GM12892 (cell line): ENCODE results near the gene SDF4.
A peak's percentile ranks its signal among the peaks of the same experiment; 100 is the strongest.
"Not testable (repeated sequence)": the region's sequence is repeated elsewhere in the genome, so short reads cannot be mapped to it uniquely, and the experiment has no call there.

Experiments
- DNase-seq: peaks from one replicate; pipeline ENCODE4 v3.0.0; 2011; ENCODE audit not compliant: insufficient read length
- FAIRE-seq: peaks from 2 replicates; lab custom pipeline; 2011; peaks lifted over from hg19 to GRCh38; lab: Jason Lieb, UNC
- POLR2A ChIP-seq: IDR thresholded peaks from 2 replicates; pipeline ENCODE4 v1.6.1; 2011; ENCODE audit warnings: low read depth, low read length, control low read depth
- POLR2AphosphoS5 ChIP-seq: IDR thresholded peaks from 2 replicates; pipeline ENCODE4 v1.6.1; 2011; ENCODE audit warnings: low read depth, low read length, control low read depth
- TAF1 ChIP-seq: IDR thresholded peaks from 2 replicates; pipeline ENCODE4 v1.6.1; 2011; ENCODE audit warnings: low read depth, mild to moderate bottlenecking, control low read depth, low read length, borderline replicate concordance

Gene SDF4

DNA sequence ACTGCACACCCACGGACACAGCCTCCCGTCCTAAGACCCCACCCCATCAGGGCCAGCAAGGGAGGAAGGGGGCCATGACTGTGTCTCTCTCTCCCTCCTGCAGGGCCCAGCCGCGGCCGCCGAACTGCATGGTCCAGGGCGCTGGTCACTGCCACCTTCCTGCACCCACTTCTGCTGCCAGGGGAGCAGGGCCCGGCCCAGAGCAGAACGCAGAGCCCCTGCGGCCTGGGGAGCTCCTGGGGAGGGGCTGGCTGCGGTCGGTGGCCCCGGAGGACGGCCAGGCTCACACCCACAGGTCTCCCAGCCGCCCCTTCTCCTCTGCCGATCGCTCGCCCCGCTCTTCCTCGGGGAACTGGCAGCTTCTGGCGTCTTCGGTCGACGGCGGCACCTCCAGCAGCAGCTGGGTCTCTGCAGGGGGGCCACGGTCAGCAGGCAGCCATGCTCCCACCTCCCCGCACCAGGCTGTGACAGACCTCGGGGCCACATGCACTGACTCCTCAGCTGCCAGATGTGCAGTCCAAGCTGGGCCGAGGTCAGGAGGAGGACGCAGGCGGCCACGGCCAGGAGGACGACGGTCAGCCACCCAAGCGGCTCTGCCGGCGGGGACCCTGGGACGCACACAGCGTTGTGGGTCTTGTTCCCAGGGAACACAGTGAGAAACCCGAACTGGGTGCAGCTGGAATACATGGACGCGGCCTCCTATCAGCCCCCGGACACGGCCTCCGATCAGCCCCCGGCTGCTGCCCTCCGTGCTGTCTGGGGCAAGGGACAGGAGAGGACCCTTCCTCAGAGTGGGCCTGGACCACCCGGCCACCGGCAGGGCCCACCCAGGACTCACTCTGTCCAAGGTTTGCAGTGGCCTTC lies 28.0 kb downstream of the SDF4 start:
- no peak for DNase-seq
- no peak for TF ChIP-seq POLR2AphosphoS5
- TF ChIP-seq TAF1 = no peak
- TF ChIP-seq POLR2A = no peak

DNA sequence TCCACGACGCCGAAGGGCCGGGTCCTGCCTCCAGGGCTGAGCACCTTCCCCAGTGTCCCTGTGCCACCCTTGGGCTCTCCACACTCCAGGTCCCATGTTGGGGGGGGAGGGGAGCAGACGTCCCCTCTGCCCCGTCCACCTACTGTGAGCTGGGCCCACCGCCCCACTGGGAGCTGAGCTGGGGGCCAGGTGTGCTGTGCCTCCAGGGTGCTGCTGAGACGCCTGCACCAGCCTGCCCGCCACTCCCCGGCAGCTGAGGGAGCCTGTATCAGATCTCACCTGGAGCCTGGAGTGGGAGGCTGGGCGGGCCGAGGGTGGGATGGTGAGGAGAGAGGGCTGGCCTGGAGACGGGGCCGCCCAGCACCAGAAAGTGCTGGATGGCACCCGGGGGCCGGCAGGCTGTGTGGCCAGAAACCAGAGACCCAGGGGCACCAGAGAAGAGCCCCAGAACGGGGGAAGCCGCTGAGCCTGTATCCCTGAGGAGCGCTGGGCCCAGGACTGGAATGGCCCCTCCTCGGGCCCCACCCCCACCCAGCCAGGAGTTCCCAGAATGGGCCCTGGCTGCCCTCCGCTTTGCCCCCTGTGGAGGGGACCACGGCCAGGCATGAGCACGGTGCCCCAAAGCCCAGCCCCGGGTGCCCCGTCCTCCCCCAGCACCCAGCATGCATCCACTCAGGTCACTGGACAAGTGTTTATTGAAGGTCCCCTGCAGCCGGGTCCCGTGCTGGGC lies 28.8 kb downstream of the SDF4 start:
- no peak for TF ChIP-seq POLR2AphosphoS5
- TF ChIP-seq TAF1 = no peak
- TF ChIP-seq POLR2A = no peak

More for the DNA sequence above, 28.0 kb downstream of the SDF4 start:
- no peak for FAIRE-seq

DNA sequence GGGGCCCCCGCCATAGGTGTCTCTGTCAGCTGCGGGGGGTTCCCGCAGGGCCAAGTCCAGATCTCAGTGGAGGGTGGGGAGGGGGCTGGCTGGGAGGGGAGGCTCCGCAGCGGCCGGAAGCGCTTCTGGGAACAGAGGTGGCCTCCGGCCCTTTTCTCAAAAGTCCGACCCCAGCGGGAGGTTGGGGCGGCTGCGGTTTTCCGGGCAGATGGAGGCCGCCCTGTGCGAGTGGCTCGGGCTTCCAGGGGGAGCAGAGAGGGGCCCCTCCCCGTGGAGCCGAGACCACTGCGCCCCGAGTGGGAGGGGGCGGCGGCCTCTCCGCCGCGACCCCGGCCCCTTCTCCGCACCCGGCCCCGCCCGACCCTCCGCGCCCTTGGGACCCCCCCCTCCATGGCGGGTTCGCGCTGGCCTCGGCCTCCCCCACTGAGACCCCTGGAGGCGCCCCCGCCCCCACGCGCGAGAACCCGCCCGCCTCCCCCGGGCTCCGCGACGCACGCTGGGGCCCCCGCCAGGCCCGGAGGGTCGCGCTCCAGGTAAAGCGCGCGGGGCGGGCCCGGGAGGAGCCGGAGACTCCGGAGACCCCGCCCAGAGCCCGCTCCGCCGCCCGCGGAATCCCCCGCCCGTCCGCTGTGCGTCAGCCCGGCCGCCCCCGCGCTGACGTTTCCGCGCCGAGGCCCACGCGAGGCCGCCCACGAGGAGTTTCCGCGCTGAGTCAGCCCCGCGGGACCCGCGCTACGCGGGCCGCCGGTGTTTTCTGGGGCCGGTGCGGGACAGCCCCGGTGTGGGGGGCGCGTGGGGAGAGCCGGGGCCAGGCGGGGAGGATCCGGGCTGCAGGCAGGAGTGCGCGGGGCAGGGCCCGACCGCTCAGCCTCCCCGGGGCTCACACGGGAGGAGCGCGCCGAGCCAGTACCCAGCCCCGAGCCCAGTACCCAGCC lies 30.7 kb downstream of the SDF4 start:
- DNase-seq = no peak
- FAIRE-seq = peak; percentile 5
- TF ChIP-seq POLR2A = no peak
- TF ChIP-seq POLR2AphosphoS5 = no peak
- TF ChIP-seq TAF1 = no peak

More for the DNA sequence above, 28.8 kb downstream of the SDF4 start:
- FAIRE-seq (no peak), DNase-seq (no peak)

DNA sequence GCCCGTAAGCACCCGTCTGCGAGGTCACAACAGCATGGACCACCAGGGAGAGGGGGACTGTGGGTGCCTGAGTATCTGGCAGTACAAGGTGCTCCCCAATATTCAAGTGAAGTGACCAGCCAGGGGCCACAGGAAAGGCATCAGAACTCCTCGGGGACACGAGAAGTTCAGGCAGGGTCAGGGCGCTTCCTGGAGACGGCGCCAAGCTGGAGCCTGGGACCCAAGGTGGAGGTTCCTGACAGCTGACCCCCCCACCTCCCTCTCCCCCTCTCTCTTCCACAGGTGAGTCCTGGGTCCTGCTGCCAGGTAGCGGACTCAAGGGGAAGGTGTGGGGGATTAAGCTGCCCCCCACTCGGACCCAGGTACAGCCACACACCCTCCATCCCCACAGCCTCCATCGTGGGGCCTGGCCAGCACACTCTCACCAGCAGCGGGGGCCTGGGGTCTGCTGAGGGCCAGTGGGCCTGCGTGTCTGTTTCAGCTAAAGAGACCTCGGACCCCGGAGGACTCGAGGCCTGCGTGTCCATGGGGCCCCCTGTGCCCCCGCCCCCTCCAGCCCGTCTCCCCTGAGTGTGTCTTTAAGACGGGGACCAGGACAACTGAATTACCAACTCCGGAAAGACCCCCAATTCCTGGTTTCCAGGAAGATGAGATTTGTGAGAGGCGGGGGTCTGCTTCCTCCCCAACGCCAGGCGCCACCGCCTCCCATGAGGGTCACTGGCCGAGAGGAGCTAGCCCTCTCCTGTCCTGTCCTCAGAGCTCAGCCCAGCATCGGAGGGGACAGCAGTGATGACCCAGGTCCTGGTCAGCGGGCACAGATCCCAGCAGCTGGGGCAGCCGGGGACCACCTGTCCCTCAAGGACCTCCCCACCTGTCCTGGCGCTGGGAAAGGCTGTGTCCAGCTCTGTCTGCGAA lies 31.6 kb downstream of the SDF4 start:
- TF ChIP-seq TAF1 = no peak
- DNase-seq (no peak), FAIRE-seq (no peak)

DNA sequence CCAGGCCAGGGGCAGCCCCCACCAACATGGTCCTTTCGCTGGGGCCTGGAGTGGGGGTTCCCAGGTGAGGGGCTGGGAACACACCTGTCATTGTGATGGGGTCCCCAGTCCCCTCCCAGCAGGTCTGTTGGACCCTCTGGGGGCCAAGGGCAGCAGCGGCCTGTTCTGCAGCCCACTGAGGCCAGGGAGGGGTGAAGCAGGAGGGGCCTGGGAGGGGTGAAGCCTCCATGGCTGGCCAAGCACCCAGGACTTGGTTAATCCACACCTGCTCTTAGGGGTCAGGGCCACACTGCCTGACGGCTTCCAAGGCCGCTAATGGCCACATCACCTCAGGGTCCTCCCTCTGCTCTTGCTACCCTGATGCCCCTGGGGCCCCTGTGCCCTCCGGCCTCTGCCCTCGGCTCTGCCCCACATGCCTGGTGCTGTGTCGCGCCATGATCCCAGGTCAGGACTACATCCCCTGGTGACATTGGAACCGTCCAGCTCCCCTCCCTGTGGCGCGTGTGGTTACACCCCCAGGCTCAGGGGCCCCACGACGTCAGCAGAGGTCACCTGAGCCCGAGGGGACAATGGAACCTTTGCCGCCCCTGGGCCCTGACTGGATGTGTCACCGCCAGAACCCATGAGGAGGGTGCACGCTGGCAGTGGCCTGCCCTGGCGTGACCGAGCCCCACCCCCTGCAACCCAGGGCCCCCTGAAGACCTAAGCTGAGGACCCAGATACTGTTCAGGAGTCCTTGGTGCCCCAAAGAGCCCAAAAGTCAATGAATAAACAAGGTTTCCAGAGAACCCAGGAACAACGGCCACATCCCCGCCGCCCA lies 32.5 kb downstream of the SDF4 start:
- FAIRE-seq (no peak), DNase-seq (no peak)
- no peak for TF ChIP-seq POLR2A
- no peak for TF ChIP-seq POLR2AphosphoS5
- TF ChIP-seq TAF1 = no peak

DNA sequence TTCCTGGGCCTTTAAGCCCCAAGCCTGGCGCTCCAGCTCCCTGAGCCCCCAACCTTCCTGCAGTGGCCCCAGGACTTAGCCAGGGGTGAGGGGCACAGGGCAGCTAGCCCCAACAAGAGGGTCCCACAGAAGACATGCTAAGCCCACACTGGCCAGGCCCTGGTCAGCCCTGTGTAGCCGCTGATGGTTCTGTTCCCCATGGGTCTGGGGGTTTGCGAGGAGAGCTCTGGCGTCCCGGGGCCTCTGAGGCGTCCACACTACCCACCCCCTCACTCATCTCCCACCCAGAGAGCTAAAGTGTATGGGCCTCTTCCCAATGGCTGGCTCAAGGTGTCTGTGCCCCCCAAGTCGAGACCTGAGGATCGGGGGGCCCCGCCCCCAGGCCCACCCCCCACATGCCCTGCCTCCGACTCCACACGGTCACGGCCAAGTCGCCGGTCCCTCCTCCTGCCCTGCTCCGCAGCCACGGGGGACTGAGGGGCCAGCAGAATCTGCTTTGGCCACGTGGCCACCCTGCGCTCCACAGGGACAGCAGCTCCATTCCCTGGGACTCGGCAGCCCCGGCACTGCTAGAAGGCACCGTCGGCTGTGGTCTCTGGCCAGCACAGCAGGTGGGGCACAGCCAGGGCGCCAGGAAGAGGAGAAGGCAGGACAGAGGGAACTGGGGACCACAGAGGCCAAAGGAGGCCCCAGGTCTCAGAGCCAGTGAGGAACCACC lies 33.2 kb downstream of the SDF4 start:
- DNase-seq (no peak), FAIRE-seq (no peak)
- TF ChIP-seq TAF1 = no peak
- TF ChIP-seq POLR2A = no peak
- TF ChIP-seq POLR2AphosphoS5 = no peak

DNA sequence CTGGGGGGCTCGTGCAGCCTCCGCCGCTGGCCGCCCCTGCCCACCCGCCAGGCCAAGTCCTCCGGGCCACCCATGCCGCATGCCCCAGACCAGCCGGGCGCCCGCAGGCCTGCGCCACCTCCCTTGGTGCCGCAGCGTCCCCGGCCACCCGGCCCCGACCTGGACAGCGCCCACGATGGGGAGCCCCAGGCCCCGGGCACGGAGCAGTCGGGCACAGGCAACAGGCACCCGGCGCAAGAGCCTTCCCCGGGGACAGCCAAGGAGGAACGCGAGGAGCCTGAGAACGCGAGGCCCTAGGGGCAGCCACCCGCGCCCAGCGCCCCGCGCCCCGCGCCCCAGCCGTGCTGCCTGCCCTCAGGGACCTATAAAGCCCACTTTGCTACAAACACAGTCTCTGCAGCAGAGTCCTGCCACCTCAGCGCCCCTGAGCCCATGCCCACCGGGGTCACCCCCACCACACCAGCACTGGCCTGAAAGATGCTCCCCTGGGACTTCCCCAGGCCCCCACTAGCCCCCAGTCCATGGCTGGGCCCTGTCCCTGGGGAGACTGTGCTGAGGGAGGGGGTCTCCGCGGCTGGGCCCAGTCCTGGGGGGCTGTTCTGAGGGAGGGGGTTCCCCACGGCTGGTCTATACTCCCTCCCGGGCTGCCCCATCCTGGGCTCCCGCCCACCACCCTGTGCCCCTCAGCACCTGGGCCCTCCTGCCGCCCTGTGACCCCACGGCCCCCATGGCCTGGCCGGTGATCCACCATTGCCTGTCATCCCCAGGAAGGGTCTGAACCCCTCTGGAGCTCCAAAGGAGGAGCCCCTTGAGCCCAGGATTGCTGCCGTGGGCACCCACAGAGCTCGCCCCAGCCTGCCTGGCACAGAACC lies 34.0 kb downstream of the SDF4 start:
- FAIRE-seq (no peak), DNase-seq (no peak)
- TF ChIP-seq POLR2AphosphoS5 (no peak), POLR2A (no peak), TAF1 (no peak)

DNA sequence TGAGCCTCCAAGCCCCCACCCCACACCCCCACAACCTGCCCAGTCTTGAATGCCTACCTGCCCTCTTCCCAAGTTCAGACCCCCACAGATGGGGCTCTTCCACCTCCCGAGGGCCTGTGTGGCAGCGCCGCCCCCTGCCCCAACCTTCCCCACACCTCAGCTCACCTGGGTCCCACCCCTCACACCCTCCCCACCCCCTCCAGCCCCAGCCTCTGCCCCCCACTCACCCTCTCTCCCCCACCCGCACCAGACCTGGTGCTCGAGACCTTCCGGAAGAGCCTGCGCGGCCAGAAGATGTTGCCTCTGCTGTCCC lies 34.7 kb downstream of the SDF4 start:
- TF ChIP-seq POLR2A = no peak
- TF ChIP-seq TAF1 = no peak
- TF ChIP-seq POLR2AphosphoS5 = no peak
- FAIRE-seq (no peak), DNase-seq (no peak)

DNA sequence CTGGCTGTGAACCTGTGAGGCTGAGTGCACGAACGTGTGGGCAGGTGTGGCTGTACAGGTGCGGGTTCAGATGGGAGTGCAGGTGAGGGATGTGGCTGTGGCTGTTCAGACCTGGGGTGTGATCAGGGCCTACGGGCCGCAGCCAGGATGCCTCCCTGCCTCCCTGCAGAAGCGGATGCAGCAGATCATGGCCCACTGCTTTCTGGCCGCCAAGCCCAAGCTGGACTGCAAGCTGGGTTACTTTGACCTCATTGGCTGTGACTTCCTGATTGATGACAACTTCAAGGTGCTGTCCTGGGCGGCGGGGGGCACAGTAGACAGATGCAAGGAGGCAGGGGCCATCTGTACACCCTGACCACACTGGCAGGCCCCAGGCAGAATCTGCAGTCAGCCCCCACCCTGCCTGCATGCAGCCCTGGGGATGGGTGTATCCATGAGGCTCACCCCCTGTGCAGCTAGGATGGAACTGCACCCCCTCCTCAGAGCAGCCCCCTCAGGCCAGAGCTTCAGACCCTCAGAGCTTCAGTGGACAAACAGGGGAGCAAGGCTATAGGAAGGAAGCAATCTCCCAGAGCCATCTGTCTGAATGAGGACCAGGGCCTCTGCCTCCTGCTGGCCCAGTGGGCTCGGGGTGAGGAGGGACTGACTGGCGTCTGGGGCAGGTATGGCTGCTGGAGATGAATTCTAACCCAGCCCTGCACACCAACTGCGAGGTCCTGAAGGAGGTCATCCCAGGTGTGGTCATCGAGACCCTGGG lies 35.2 kb downstream of the SDF4 start:
- no peak for DNase-seq
- TF ChIP-seq POLR2AphosphoS5 (no peak), TAF1 (no peak), POLR2A (no peak)
- FAIRE-seq = no peak

DNA sequence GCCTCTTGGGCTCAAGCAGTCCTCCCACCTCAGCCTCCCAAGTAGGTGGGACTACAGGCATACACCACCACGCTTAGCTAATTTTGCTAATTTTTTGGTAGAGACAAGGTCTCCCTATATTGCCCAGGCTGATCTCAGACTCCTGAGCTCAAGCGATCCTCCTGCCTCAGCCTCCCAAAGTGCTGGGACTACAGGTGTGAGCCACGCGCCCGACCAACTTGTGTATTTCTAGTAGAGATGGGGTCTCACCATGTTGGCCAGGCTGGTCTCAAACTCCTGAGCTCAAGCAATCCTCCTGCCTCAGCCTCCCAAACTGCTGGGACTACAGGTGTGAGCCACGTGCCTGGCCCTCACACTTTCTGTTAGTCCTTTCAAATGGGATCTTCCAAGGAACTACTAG lies 36.1 kb downstream of the SDF4 start:
- FAIRE-seq, DNase-seq: not testable (repeated sequence)
